ENCODE data around the gene AVEN. TPM values are rescaled to one million over a fixed set of nuclear protein-coding genes. Genes with fewer than 3 reads are reported as not detected.

The AVEN gene
- total RNA-seq, result 10 to 100 TPM; 14.9 to 15.3 TPM

- H3K27ac Mint-ChIP-seq, result peak within 1 kb of the TSS; percentile 88
- H3K27me3 Mint-ChIP-seq, result no peaks in the 10 kb centered on the region
Measured at GRCh38 chr15:34038871-34039789, at the start of gene AVEN. Gene AVEN (minus strand): TSS chr15:34039204. CDS start chr15:34039046, 158 bp downstream.

GRCh38 chr15:34085746-34086145 is 46.7 kb upstream of the AVEN start:
- no peaks in the 10 kb centered on the region for H3K9me3 Mint-ChIP-seq
- no peaks in the 10 kb centered on the region for H3K27me3 Mint-ChIP-seq
- DNase-seq, result no peak
- H3K36me3 Mint-ChIP-seq, result peaks cover 11% of the 10 kb centered on the region
- no peak overlapping the region for H3K4me3 Mint-ChIP-seq
- no peaks in the 10 kb centered on the region for H3K4me1 Mint-ChIP-seq
- no peak overlapping the region for H3K27ac Mint-ChIP-seq

More at GRCh38 chr15:34038871-34039789, at the start of gene AVEN:
- Mint-ChIP-seq H3K4me3 (peak within 1 kb of the TSS; percentile 91), H3K9me3 (no peaks in the 10 kb centered on the region), H3K36me3 (no peaks in the 10 kb centered on the region), H3K4me1 (peaks cover 24% of the 10 kb centered on the region)
- peak; percentile 72 for DNase-seq

- Mint-ChIP-seq H3K9me3 (no peaks in the 10 kb centered on the region), H3K4me3 (no peak overlapping the region), H3K27me3 (no peaks in the 10 kb centered on the region), H3K27ac (no peak overlapping the region), H3K36me3 (peaks cover 11% of the 10 kb centered on the region), H3K4me1 (no peaks in the 10 kb centered on the region)
- DNase-seq, result no peak
Measured at GRCh38 chr15:34084086-34084485, 45.1 kb upstream of the AVEN start.

GRCh38 chr15:34079904-34080303 is 40.9 kb upstream of the AVEN start:
- Mint-ChIP-seq H3K27ac (no peak overlapping the region), H3K4me3 (no peak overlapping the region), H3K27me3 (no peaks in the 10 kb centered on the region), H3K9me3 (no peaks in the 10 kb centered on the region), H3K4me1 (no peaks in the 10 kb centered on the region), H3K36me3 (peaks cover 5% of the 10 kb centered on the region)
- no peak for DNase-seq

GRCh38 chr15:34078900-34079299 is 39.9 kb upstream of the AVEN start:
- Mint-ChIP-seq H3K36me3 (peaks cover 5% of the 10 kb centered on the region), H3K27me3 (no peaks in the 10 kb centered on the region), H3K27ac (no peak overlapping the region), H3K4me3 (no peak overlapping the region), H3K4me1 (no peaks in the 10 kb centered on the region), H3K9me3 (no peaks in the 10 kb centered on the region)
- no peak for DNase-seq

GRCh38 chr15:34076785-34077184 is 37.8 kb upstream of the AVEN start:
- no peak for DNase-seq
- Mint-ChIP-seq H3K27me3 (no peaks in the 10 kb centered on the region), H3K4me1 (no peaks in the 10 kb centered on the region), H3K27ac (no peak overlapping the region), H3K36me3 (no peaks in the 10 kb centered on the region), H3K4me3 (no peak overlapping the region), H3K9me3 (no peaks in the 10 kb centered on the region)

- no peaks in the 10 kb centered on the region for H3K36me3 Mint-ChIP-seq
- DNase-seq, result no peak
- no peaks in the 10 kb centered on the region for H3K9me3 Mint-ChIP-seq
- no peaks in the 10 kb centered on the region for H3K4me1 Mint-ChIP-seq
- H3K27me3 Mint-ChIP-seq, result no peaks in the 10 kb centered on the region
- no peak overlapping the region for H3K27ac Mint-ChIP-seq
- no peak overlapping the region for H3K4me3 Mint-ChIP-seq
Measured at GRCh38 chr15:34070003-34070402, 31.0 kb upstream of the AVEN start.

- Mint-ChIP-seq H3K27ac (no peak overlapping the region), H3K4me1 (peaks cover 2% of the 10 kb centered on the region), H3K9me3 (no peaks in the 10 kb centered on the region), H3K27me3 (no peaks in the 10 kb centered on the region), H3K36me3 (no peaks in the 10 kb centered on the region), H3K4me3 (no peak overlapping the region)
- no peak for DNase-seq
Measured at GRCh38 chr15:34065941-34066340, 26.9 kb upstream of the AVEN start.

GRCh38 chr15:34065261-34065660 is 26.3 kb upstream of the AVEN start:
- peaks cover 2% of the 10 kb centered on the region for H3K4me1 Mint-ChIP-seq
- H3K36me3 Mint-ChIP-seq, result no peaks in the 10 kb centered on the region
- no peak for DNase-seq
- no peaks in the 10 kb centered on the region for H3K9me3 Mint-ChIP-seq
- no peak overlapping the region for H3K27ac Mint-ChIP-seq
- H3K4me3 Mint-ChIP-seq, result no peak overlapping the region
- H3K27me3 Mint-ChIP-seq, result no peaks in the 10 kb centered on the region

- peaks cover 2% of the 10 kb centered on the region for H3K4me1 Mint-ChIP-seq
- H3K9me3 Mint-ChIP-seq, result no peaks in the 10 kb centered on the region
- no peaks in the 10 kb centered on the region for H3K36me3 Mint-ChIP-seq
- DNase-seq, result no peak
- H3K27me3 Mint-ChIP-seq, result no peaks in the 10 kb centered on the region
- no peak overlapping the region for H3K4me3 Mint-ChIP-seq
- no peak overlapping the region for H3K27ac Mint-ChIP-seq
Measured at GRCh38 chr15:34064438-34064837, 25.4 kb upstream of the AVEN start.

- DNase-seq, result no peak
- Mint-ChIP-seq H3K4me3 (no peak overlapping the region), H3K27me3 (no peaks in the 10 kb centered on the region), H3K36me3 (no peaks in the 10 kb centered on the region), H3K9me3 (no peaks in the 10 kb centered on the region), H3K4me1 (peaks cover 2% of the 10 kb centered on the region), H3K27ac (no peak overlapping the region)
Measured at GRCh38 chr15:34059946-34060345, 20.9 kb upstream of the AVEN start.

GRCh38 chr15:34059476-34059875 is 20.5 kb upstream of the AVEN start:
- Mint-ChIP-seq H3K4me3 (no peak overlapping the region), H3K36me3 (no peaks in the 10 kb centered on the region), H3K27me3 (no peaks in the 10 kb centered on the region), H3K27ac (no peak overlapping the region), H3K9me3 (no peaks in the 10 kb centered on the region), H3K4me1 (peaks cover 2% of the 10 kb centered on the region)
- DNase-seq, result no peak

- Mint-ChIP-seq H3K9me3 (no peaks in the 10 kb centered on the region), H3K27ac (no peak overlapping the region), H3K36me3 (no peaks in the 10 kb centered on the region), H3K4me1 (peaks cover 2% of the 10 kb centered on the region), H3K4me3 (no peak overlapping the region), H3K27me3 (no peaks in the 10 kb centered on the region)
- DNase-seq, result no peak
Measured at GRCh38 chr15:34056911-34057310, 17.9 kb upstream of the AVEN start.

- H3K4me1 Mint-ChIP-seq, result no peaks in the 10 kb centered on the region
- no peak overlapping the region for H3K27ac Mint-ChIP-seq
- no peak for DNase-seq
- no peak overlapping the region for H3K4me3 Mint-ChIP-seq
- peaks cover 7% of the 10 kb centered on the region for H3K9me3 Mint-ChIP-seq
- peaks cover 7% of the 10 kb centered on the region for H3K36me3 Mint-ChIP-seq
- H3K27me3 Mint-ChIP-seq, result no peaks in the 10 kb centered on the region
Measured at GRCh38 chr15:34055868-34056595, 17.0 kb upstream of the AVEN start.

- Mint-ChIP-seq H3K27ac (no peak overlapping the region), H3K27me3 (no peaks in the 10 kb centered on the region), H3K36me3 (peaks cover 21% of the 10 kb centered on the region), H3K9me3 (peaks cover 20% of the 10 kb centered on the region), H3K4me3 (no peak overlapping the region), H3K4me1 (no peaks in the 10 kb centered on the region)
- DNase-seq, result no peak
Measured at GRCh38 chr15:34054081-34054707, 15.2 kb upstream of the AVEN start.
